IPS-20b (cell line): ENCODE results near the gene PNMA8A.
"Not testable (repeated sequence)": the region's sequence is repeated elsewhere in the genome, so short reads cannot be mapped to it uniquely, and the experiment has no call there.

ENCODE experiments used
- H3K27ac ChIP-seq: one replicate; pipeline ENCODE4 v1.5.1; 2013; ENCODE audit warnings: low read length
- H3K27me3 ChIP-seq: 2 replicates; pipeline ENCODE4 v1.6.1; 2013; ENCODE audit warnings: mild to moderate bottlenecking, low read length, inconsistent platforms; ENCODE audit not compliant: insufficient read depth
- H3K36me3 ChIP-seq: 2 replicates; pipeline ENCODE4 v1.6.1; 2013; ENCODE audit warnings: low read depth, mild to moderate bottlenecking, inconsistent platforms, low read length, moderate library complexity; ENCODE audit not compliant: insufficient read depth
- H3K4me1 ChIP-seq: 2 replicates; pipeline ENCODE4 v1.6.1; 2013; ENCODE audit warnings: mild to moderate bottlenecking, control low read depth, inconsistent platforms, low read length, moderate library complexity; ENCODE audit not compliant: insufficient read depth
- H3K4me3 ChIP-seq: 2 replicates; pipeline ENCODE4 v1.5.1; 2013; ENCODE audit warnings: mild to moderate bottlenecking, low read length, inconsistent platforms
- H3K9ac ChIP-seq: 2 replicates; pipeline ENCODE4 v1.6.1; 2013; ENCODE audit warnings: low read depth, mild to moderate bottlenecking, inconsistent platforms, low read length, moderate library complexity
- H3K9me3 ChIP-seq: 2 replicates; pipeline ENCODE4 v1.6.1; 2013; ENCODE audit warnings: mild to moderate bottlenecking, low read depth, low read length, inconsistent platforms; ENCODE audit not compliant: insufficient read depth

PNMA8A gene

GRCh38 chr19:46499692-46500091 is 28.3 kb upstream of the PNMA8A start:
- Histone ChIP-seq H3K9me3 (no peaks in the 10 kb centered on the region; the same call in 1 of the 2 replicates), H3K4me1 (no peaks in the 10 kb centered on the region), H3K9ac (no peak overlapping the region), H3K27me3 (peaks cover 9% of the 10 kb centered on the region), H3K4me3 (no peak overlapping the region), H3K27ac (no peak overlapping the region), H3K36me3 (no peaks in the 10 kb centered on the region)

GRCh38 chr19:46497773-46498172 is 26.4 kb upstream of the PNMA8A start:
- H3K36me3 ChIP-seq, result no peaks in the 10 kb centered on the region
- peaks cover 5% of the 10 kb centered on the region; the same call in 1 of the 2 replicates for H3K9me3 ChIP-seq
- no peak overlapping the region for H3K4me3 ChIP-seq
- no peaks in the 10 kb centered on the region for H3K4me1 ChIP-seq
- H3K27me3 ChIP-seq, result peaks cover 29% of the 10 kb centered on the region
- no peak overlapping the region for H3K9ac ChIP-seq
- no peak overlapping the region for H3K27ac ChIP-seq

GRCh38 chr19:46496886-46497285 is 25.5 kb upstream of the PNMA8A start:
- H3K27me3 ChIP-seq, result peaks cover 37% of the 10 kb centered on the region
- not testable (repeated sequence) for H3K9me3 ChIP-seq, H3K4me1 ChIP-seq, H3K27ac ChIP-seq, H3K9ac ChIP-seq, H3K36me3 ChIP-seq, H3K4me3 ChIP-seq

GRCh38 chr19:46496304-46496703 is 24.9 kb upstream of the PNMA8A start:
- H3K4me3 ChIP-seq, result no peak overlapping the region
- H3K9ac ChIP-seq, result no peak overlapping the region
- H3K9me3 ChIP-seq, result peaks cover 5% of the 10 kb centered on the region; the same call in 1 of the 2 replicates
- H3K36me3 ChIP-seq, result no peaks in the 10 kb centered on the region
- H3K4me1 ChIP-seq, result peaks cover 3% of the 10 kb centered on the region
- H3K27ac ChIP-seq, result no peak overlapping the region
- H3K27me3 ChIP-seq, result peaks cover 43% of the 10 kb centered on the region

- peaks cover 49% of the 10 kb centered on the region for H3K27me3 ChIP-seq
- H3K36me3 ChIP-seq, result no peaks in the 10 kb centered on the region
- H3K4me1 ChIP-seq, result peaks cover 3% of the 10 kb centered on the region
- peaks cover 5% of the 10 kb centered on the region; the same call in 1 of the 2 replicates for H3K9me3 ChIP-seq
- no peak within 1 kb of the TSS for H3K27ac ChIP-seq
- peak within 1 kb of the TSS; percentile 62 for H3K4me3 ChIP-seq
- H3K9ac ChIP-seq, result no peak within 1 kb of the TSS
Measured at GRCh38 chr19:46495786-46496099, 24.4 kb upstream of the PNMA8A start, which contains the start of gene PNMA8B. Gene PNMA8B, minus strand, starts transcription at chr19:46495867. Its CDS starts 402 bp downstream, at chr19:46495465.

GRCh38 chr19:46494941-46495785 is 23.8 kb upstream of the PNMA8A start:
- Histone ChIP-seq H3K4me1 (peaks cover 3% of the 10 kb centered on the region), H3K9me3 (peaks cover 5% of the 10 kb centered on the region; the same call in 1 of the 2 replicates), H3K27ac (no peak overlapping the region), H3K27me3 (peaks cover 55% of the 10 kb centered on the region), H3K4me3 (peak overlapping the region; percentile 62), H3K36me3 (no peaks in the 10 kb centered on the region), H3K9ac (no peak overlapping the region)

GRCh38 chr19:46494146-46494940 is 23.0 kb upstream of the PNMA8A start:
- Histone ChIP-seq H3K36me3 (no peaks in the 10 kb centered on the region), H3K9me3 (peaks cover 5% of the 10 kb centered on the region; the same call in 1 of the 2 replicates), H3K27ac (no peak overlapping the region), H3K4me1 (peaks cover 3% of the 10 kb centered on the region), H3K9ac (peak overlapping the region; percentile 32; the same call in 1 of the 2 replicates), H3K4me3 (peak overlapping the region; percentile 61; the same call in 1 of the 2 replicates), H3K27me3 (peaks cover 63% of the 10 kb centered on the region)

GRCh38 chr19:46493236-46494145 is 22.1 kb upstream of the PNMA8A start:
- H3K9me3 ChIP-seq, result peaks cover 5% of the 10 kb centered on the region; the same call in 1 of the 2 replicates
- peak overlapping the region; percentile 61; the same call in 1 of the 2 replicates for H3K4me3 ChIP-seq
- peak overlapping the region; percentile 32; the same call in 1 of the 2 replicates for H3K9ac ChIP-seq
- H3K27ac ChIP-seq, result no peak overlapping the region
- peaks cover 71% of the 10 kb centered on the region for H3K27me3 ChIP-seq
- no peaks in the 10 kb centered on the region for H3K36me3 ChIP-seq
- H3K4me1 ChIP-seq, result peaks cover 3% of the 10 kb centered on the region

- Histone ChIP-seq H3K36me3 (no peaks in the 10 kb centered on the region), H3K9me3 (peaks cover 5% of the 10 kb centered on the region; the same call in 1 of the 2 replicates), H3K4me1 (peaks cover 3% of the 10 kb centered on the region), H3K9ac (no peak overlapping the region), H3K27ac (no peak overlapping the region), H3K4me3 (peak overlapping the region; percentile 61; the same call in 1 of the 2 replicates), H3K27me3 (peaks cover 78% of the 10 kb centered on the region)
Measured at GRCh38 chr19:46492841-46493235, 21.5 kb upstream of the PNMA8A start.

- Histone ChIP-seq H3K9me3 (peaks cover 5% of the 10 kb centered on the region; the same call in 1 of the 2 replicates), H3K4me3 (no peak overlapping the region; the same call in 1 of the 2 replicates), H3K4me1 (peaks cover 3% of the 10 kb centered on the region), H3K36me3 (no peaks in the 10 kb centered on the region), H3K9ac (no peak overlapping the region), H3K27ac (no peak overlapping the region), H3K27me3 (peaks cover 85% of the 10 kb centered on the region)
Measured at GRCh38 chr19:46491975-46492682, 20.8 kb upstream of the PNMA8A start.
